Measurements from ENCODE around the gene CMKLR1. TPM values are rescaled to one million over a fixed set of nuclear protein-coding genes. Genes with fewer than 3 reads are reported as not detected.

The CMKLR1 gene
- total RNA-seq, 4 donors from 2014 or later = 10.2 to 14.5 (median 12.6) TPM

DNA sequence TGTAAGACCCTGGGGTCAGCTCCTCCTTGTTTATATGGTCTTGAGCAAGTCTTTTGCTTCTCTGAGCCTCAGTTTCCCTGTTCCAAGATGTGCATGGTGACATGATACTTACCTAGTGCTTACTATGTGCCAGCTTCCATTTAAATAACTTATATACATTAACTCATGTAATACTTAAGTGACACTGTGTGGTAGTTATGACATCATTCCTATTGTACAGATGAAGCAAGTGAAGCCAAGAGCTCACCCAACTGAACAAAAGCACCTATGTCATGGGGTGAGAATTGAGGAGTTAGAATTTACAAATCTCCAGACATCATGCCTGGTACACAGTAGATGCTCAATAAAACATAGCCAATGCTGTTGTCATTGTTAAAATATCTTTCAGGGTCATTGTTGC lies 41.3 kb upstream of the CMKLR1 start:
- Histone ChIP-seq H3K4me1 (no peaks in the 10 kb centered on the region), H3K27ac (replicated peaks in 1 of 4) (no peak overlapping the region), H3K4me3 (no peak overlapping the region), H3K27me3 (no peaks in the 10 kb centered on the region), H3K9me3 (peaks cover 0 to 21% (median 10%) of the 10 kb centered on the region in 4 donors), H3K36me3 (no peaks in the 10 kb centered on the region)
- TF ChIP-seq EP300 (IDR thresholded peaks at IDR 0.05) (no peak), POLR2AphosphoS5 (IDR thresholded peaks at IDR 0.05) (no peak), POLR2A (IDR thresholded peaks at IDR 0.05; ENCODE audit: low read depth) (no peak)
- TF ChIP-seq, protein P1, sequence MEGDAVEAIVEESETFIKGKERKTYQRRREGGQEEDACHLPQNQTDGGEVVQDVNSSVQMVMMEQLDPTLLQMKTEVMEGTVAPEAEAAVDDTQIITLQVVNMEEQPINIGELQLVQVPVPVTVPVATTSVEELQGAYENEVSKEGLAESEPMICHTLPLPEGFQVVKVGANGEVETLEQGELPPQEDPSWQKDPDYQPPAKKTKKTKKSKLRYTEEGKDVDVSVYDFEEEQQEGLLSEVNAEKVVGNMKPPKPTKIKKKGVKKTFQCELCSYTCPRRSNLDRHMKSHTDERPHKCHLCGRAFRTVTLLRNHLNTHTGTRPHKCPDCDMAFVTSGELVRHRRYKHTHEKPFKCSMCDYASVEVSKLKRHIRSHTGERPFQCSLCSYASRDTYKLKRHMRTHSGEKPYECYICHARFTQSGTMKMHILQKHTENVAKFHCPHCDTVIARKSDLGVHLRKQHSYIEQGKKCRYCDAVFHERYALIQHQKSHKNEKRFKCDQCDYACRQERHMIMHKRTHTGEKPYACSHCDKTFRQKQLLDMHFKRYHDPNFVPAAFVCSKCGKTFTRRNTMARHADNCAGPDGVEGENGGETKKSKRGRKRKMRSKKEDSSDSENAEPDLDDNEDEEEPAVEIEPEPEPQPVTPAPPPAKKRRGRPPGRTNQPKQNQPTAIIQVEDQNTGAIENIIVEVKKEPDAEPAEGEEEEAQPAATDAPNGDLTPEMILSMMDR (IDR thresholded peaks at IDR 0.05) = no peak
- no peak for DNase-seq (ENCODE audit: extremely low spot score)
- intact Hi-C loops (cut with DNase I) = no loop called here

DNA sequence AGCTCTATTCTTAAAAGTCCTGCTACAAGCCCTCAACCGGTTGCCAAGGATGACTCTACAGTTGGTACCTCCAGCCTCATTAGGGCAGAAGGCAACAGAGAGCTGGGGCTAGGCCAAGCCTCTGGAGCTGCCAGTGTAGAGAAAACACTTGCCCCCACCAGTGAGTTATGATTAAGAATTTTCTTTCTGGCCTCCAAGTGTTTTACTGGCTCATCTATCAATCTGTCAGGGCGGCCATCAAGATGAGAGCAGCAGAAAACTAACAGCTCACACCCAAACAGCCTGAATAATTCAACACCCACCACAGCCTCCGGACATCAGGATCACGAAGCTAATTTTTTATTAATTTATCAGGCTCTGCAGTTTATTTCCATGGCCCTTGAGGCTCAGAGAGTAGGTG lies 40.7 kb upstream of the CMKLR1 start:
- H3K36me3 ChIP-seq = no peaks in the 10 kb centered on the region
- no peaks in the 10 kb centered on the region for H3K4me1 ChIP-seq
- peaks cover 0 to 21% (median 7%) of the 10 kb centered on the region in 4 donors for H3K9me3 ChIP-seq
- 64% methylated on average over 1 of the region's 4 CpGs for WGBS
- intact Hi-C loops (cut with DNase I) = no loop called here
- TF ChIP-seq, protein P1 (IDR thresholded peaks at IDR 0.05) = no peak
- TF ChIP-seq POLR2AphosphoS5 (IDR thresholded peaks at IDR 0.05) (no peak), EP300 (IDR thresholded peaks at IDR 0.05) (no peak), POLR2A (IDR thresholded peaks at IDR 0.05; ENCODE audit: low read depth) (no peak)
- no peak for DNase-seq (ENCODE audit: extremely low spot score)
- no peaks in the 10 kb centered on the region for H3K27me3 ChIP-seq
- no peak overlapping the region for H3K4me3 ChIP-seq
- H3K27ac ChIP-seq (replicated peaks in 1 of 4) = no peak overlapping the region

DNA sequence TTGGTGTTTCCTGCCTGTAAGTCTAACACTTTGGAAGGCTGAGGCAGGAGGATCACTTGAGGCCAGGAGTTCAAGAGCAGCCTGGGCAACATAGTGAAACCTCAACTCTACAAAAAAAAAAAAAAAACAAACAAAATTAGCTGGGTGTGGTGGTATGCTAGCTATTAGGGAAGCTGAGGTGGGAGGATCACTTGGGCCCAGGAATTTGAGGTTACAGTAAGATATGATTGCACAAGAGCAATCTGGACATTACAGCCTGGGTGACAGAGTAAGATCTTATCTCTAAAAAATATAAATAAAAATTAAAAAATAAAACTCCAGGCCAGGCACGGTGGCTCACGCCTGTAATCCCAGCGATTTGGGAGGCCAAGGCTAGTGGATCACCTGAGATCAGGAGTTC lies 39.8 kb upstream of the CMKLR1 start:
- no peaks in the 10 kb centered on the region for H3K4me1 ChIP-seq
- intact Hi-C loops (cut with DNase I) = no loop called here
- no peak overlapping the region for H3K4me3 ChIP-seq
- no peaks in the 10 kb centered on the region for H3K36me3 ChIP-seq
- DNase-seq (ENCODE audit: extremely low spot score) = no peak
- 86% methylated on average over 3 of the region's 3 CpGs for WGBS
- no peak for TF ChIP-seq POLR2A (IDR thresholded peaks at IDR 0.05; ENCODE audit: low read depth)
- TF ChIP-seq, protein P1 (IDR thresholded peaks at IDR 0.05) = no peak
- no peak for TF ChIP-seq POLR2AphosphoS5 (IDR thresholded peaks at IDR 0.05)
- no peak for TF ChIP-seq EP300 (IDR thresholded peaks at IDR 0.05)
- no peaks in the 10 kb centered on the region for H3K27me3 ChIP-seq
- no peak overlapping the region for H3K27ac ChIP-seq (replicated peaks in 1 of 4)
- peaks cover 0 to 19% (median 7%) of the 10 kb centered on the region in 4 donors for H3K9me3 ChIP-seq

DNA sequence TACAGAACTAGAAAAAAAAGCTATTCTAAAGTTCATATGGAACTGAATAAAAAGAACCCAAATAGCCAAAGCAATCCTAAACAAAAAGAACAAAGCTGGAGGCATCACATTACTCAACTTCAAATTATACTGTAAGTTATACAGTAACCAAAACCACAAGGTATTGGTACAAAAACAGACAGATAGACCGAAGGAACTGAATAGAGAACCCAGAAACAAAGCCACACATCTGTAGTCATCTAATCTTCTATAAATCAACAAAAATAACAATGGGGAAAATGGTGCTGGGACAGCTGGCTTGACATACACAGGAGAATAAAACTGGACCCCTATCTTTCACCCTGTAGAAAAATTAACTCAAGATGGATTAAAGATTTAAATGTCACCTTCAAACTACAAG lies 38.1 kb upstream of the CMKLR1 start:
- no peak overlapping the region for H3K27ac ChIP-seq (replicated peaks in 1 of 4)
- WGBS = 31% methylated on average over 1 of the region's 1 CpG
- TF ChIP-seq EP300 (IDR thresholded peaks at IDR 0.05) (no peak), POLR2A (IDR thresholded peaks at IDR 0.05; ENCODE audit: low read depth) (no peak), POLR2AphosphoS5 (IDR thresholded peaks at IDR 0.05) (no peak)
- TF ChIP-seq, protein P1 (IDR thresholded peaks at IDR 0.05) = no peak
- no peaks in the 10 kb centered on the region for H3K36me3 ChIP-seq
- H3K27me3 ChIP-seq = no peaks in the 10 kb centered on the region
- DNase-seq (ENCODE audit: extremely low spot score) = no peak
- intact Hi-C loops (cut with DNase I) = no loop called here
- H3K4me1 ChIP-seq = peaks cover 0 to 1% (median 0%) of the 10 kb centered on the region in 4 donors
- peaks cover 0 to 32% (median 16%) of the 10 kb centered on the region in 4 donors for H3K9me3 ChIP-seq
- no peak overlapping the region for H3K4me3 ChIP-seq

DNA sequence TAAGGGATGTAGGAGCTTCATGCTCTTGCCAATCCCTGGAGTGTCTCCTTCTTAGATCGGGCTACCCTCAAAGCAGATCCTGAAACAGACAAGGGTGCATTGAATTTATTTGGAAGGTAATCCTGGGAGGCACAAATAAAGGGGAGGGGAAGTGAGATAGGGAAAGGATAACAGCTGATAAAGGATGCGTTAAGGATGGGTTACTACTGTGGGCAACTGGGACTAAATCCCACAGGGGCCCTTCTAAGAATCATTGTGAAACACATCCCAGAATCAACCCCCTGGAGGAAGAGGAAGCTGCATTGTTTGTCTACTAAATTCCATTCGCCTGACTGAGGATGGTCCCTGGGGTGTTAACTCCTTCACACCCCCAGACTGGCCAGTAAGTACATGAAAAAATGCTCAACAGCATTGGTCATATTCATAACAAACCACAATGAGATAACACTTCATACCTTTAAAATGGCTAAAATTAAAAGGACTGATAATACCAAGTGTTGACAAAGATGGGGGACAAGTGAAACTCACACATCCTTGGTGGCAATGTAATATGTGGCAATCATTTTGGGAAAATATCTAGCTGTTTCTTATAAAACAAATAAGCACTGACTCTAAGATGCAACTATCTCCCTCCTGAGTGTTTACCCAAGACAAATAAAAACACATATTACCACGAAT lies 37.0 kb upstream of the CMKLR1 start:
- H3K4me3 ChIP-seq = no peak overlapping the region

More for the DNA sequence above, 37.0 kb upstream of the CMKLR1 start:
- no peaks in the 10 kb centered on the region for H3K36me3 ChIP-seq
- no peaks in the 10 kb centered on the region for H3K27me3 ChIP-seq
- H3K9me3 ChIP-seq = peaks cover 0 to 32% (median 16%) of the 10 kb centered on the region in 4 donors
- no peak overlapping the region for H3K27ac ChIP-seq (replicated peaks in 1 of 4)
- no peak for DNase-seq (ENCODE audit: extremely low spot score)
- intact Hi-C loops (cut with DNase I) = no loop called here
- peaks cover 0 to 13% (median 9%) of the 10 kb centered on the region in 4 donors for H3K4me1 ChIP-seq
- WGBS = 74% methylated on average over 4 of the region's 4 CpGs
- TF ChIP-seq EP300 (IDR thresholded peaks at IDR 0.05) (no peak), POLR2A (IDR thresholded peaks at IDR 0.05; ENCODE audit: low read depth) (no peak), POLR2AphosphoS5 (IDR thresholded peaks at IDR 0.05) (no peak)
- TF ChIP-seq, protein P1 (IDR thresholded peaks at IDR 0.05) = no peak
